Measurements from ENCODE around the gene TXN.
"Not testable (repeated sequence)": the region's sequence is repeated elsewhere in the genome, so short reads cannot be mapped to it uniquely, and the experiment has no call there.

The TXN gene

GRCh38 chr9:110213413-110214044, 42.8 kb downstream of the TXN start:
- no peak for DNase-seq (ENCODE audit: low read depth in 2 of 2, low spot score in 1 of 2)

- no peak for DNase-seq (ENCODE audit: low read depth in 2 of 2, low spot score in 1 of 2)
Measured at GRCh38 chr9:110208031-110208430, 48.3 kb downstream of the TXN start, which contains the start of gene C9orf152. TSS of gene C9orf152 (minus strand) at chr9:110208159. CDS start at chr9:110207579, 580 bp downstream.

GRCh38 chr9:110207071-110207641, 49.2 kb downstream of the TXN start:
- DNase-seq (ENCODE audit: low read depth in 2 of 2, low spot score in 1 of 2) = no peak

- DNase-seq (ENCODE audit: low read depth in 2 of 2, low spot score in 1 of 2) = no peak
Measured at GRCh38 chr9:110206389-110206788, 49.9 kb downstream of the TXN start.

GRCh38 chr9:110205612-110206011, 50.7 kb downstream of the TXN start:
- DNase-seq (ENCODE audit: low read depth in 2 of 2, low spot score in 1 of 2) = not testable (repeated sequence)

GRCh38 chr9:110202232-110202631, 54.1 kb downstream of the TXN start:
- no peak for DNase-seq (ENCODE audit: low read depth in 2 of 2, low spot score in 1 of 2)

- DNase-seq (ENCODE audit: low read depth in 2 of 2, low spot score in 1 of 2) = no peak
Measured at GRCh38 chr9:110199643-110200042, 56.7 kb downstream of the TXN start.

- DNase-seq (ENCODE audit: low read depth in 2 of 2, low spot score in 1 of 2) = no peak
Measured at GRCh38 chr9:110198357-110198756, 58.0 kb downstream of the TXN start.

GRCh38 chr9:110197330-110198187, 58.7 kb downstream of the TXN start:
- DNase-seq (ENCODE audit: low read depth in 2 of 2, low spot score in 1 of 2) = no peak

GRCh38 chr9:110196084-110196499, 60.2 kb downstream of the TXN start:
- not testable (repeated sequence) for DNase-seq (ENCODE audit: low read depth in 2 of 2, low spot score in 1 of 2)
